Hepatic stellate cell (primary cell): Measurements from ENCODE around the gene KRT73.
A peak's percentile ranks its signal among the peaks of the same experiment; 100 is the strongest.

Source experiments
- DNase-seq: peaks from one replicate; pipeline ENCODE4 v3.0.0; 2011; ENCODE audit warnings: low spot score

The KRT73 gene

DNA sequence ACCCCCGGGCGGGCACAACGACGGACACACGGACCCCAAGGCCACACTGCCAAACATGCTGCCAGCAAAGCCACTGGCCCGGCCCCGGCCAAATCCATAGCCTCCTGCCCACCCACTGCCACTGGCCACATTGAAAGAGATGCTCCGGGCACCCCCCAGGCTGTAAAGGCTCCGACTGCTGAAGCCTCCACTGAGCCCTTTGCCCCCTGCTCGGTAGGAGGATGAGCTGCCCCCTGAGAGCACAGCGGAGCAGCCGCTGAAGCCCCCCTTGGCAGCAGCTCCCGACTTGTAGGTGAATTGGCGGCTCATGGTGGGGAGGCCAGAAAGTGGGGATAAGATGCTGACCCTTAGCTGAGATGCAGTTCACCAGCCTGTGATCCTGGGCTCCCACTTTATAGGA is at the start of gene KRT73:
TSS of gene KRT73 (minus strand) at position 344 of the 400 bp plus-strand sequence. CDS start at position 309, 35 bp downstream.
- no peak for DNase-seq

- no peak for DNase-seq
Measured at GRCh38 chr12:52667931-52668330, 49.6 kb upstream of the KRT73 start.

GRCh38 chr12:52667509-52667908 is 49.1 kb upstream of the KRT73 start:
- no peak for DNase-seq

DNA sequence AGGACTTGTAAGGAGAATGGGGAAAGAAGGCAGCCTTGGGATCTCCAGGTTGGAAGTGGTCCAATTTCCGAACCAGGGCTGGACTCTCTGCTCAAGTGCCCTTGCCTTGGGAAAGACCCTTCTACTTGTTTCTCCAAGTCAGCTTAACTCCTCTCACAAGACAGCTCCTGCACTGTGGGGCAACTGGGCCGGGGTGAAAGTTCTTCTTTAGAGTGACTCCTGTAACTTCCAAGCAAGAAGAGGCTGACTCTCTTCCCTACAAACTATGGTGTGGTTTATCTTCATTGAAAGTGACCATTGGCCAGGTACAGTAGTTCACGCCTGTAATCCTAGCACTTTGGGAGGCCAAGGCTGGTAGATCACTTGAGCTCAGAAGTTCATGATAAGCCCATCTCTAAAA is 48.1 kb upstream of the KRT73 start:
- DNase-seq = no peak

DNA sequence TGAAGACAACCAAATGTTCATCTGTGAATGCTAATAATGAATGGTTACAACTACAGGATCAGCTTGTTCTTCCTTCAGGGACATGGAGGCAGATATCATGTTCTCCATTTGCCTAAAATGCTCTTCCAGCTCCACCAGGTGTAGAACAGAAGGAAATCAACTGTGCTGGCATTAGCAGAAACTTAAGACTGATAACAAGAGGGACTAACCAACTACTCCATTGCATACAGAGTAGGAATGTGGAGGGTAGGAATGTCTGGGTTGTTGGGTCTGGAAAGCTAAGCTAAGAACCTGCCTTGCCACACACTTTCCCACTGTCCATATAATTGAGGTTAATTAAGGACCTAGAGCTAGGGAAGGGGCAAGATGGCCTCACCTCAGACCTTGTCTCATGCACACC is 45.1 kb upstream of the KRT73 start:
- DNase-seq = no peak

- no peak for DNase-seq
Measured at GRCh38 chr12:52662918-52663229, 44.5 kb upstream of the KRT73 start.

DNA sequence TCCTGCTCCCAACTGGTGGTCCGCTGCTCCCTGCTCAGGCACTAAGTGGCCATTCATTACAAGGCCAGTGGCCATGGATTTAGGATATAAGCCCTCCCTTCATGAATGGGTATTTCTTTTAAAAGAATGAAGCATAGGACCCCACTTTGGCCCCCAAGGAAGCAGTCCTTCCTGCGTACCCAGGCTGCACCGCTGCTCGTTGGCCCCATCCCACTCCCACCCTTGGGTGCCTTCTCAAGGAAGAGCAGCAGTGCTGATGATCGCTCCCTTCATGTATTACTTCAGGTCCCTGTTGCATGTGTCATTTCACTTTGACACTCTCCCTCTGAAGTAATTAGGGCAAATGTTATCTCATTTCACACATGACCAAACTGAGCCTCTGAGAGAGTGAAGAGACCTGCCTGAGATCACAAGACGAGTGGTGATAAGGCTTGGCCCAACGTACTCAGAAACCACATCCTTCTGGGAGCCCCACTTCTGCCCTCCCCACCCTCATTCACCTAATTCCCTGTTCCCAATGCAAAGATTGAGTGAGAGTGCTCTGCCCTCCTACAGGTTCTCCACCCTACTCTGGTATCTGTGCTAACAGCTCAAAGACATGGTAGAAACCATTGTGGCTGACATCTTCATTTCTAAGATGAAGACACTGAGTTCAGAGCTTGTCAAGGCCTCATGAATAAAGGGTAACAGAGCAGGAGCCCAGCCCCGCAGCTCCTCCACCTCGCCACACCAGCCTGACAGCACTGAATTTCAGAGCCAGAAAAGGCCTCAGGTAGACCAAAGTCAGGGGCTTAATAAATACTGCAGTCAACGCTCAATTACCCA is 43.9 kb upstream of the KRT73 start:
- no peak for DNase-seq

- no peak for DNase-seq
Measured at GRCh38 chr12:52661668-52662067, 43.3 kb upstream of the KRT73 start.

DNA sequence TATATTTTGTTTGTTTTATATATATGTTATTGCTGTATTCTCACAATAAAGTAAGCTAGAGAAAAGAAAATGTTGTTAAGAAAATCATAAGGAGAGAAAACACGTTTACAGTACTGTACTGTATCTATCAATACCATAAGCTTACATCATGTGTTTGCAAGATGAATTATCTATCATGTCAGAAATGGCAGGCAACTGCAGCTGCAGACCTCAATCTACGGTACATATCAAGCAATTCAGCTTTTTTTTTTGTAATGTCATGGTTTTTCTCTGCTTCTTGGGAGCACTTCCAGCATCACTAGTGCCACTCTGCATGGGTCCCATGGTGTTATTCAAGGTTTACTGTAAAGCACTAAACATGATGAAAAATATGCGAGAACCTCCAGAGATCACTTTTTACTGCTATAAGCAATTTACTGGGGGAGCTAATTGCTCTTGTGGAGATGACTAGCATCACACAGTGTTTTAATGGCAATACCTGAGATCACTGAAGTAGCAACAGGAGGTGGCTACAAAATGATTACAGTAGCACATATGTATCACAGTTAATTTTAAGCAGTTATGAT is 42.7 kb upstream of the KRT73 start:
- DNase-seq = no peak

GRCh38 chr12:52659951-52660350 is 41.6 kb upstream of the KRT73 start:
- DNase-seq = no peak

DNA sequence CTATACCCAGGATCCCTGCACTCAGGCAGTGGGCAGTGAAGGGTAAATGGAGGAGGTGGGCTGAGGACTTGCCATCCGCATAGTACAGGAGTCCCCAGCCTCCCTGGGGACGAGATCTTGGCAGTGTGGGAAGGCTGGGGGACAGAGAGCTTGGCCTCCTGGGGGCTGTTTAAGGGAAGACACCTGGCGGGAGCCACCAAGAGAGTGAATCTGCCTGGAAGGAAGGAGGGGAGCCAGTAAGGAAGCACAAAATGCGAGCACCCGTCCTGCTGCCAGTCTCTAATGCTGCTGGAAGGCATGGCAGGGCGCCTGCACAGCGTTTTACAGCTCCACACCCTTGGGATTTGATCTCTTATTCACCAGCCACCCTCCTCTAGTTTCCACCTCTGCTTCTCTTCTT is 41.0 kb upstream of the KRT73 start:
- DNase-seq = no peak

DNA sequence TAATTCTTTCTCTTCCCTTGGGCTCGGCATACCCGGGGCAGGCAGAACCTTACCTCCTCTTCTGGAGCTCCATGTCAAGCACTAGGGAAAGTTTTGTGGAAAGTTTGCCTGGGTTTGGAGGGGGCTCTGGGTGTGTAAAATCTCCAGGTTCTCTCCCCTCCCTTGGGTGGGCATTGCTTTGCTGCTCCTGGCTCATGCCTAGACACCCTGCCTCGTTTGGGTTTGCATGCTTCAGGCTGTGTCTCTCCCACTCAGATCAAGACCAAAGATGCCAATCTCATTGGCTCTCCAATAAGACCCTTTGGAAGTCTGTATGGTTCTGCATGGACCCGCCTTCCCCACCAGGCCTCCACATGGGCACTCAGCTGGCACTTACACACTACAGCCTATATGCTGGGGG is 39.8 kb upstream of the KRT73 start:
- DNase-seq = no peak

DNA sequence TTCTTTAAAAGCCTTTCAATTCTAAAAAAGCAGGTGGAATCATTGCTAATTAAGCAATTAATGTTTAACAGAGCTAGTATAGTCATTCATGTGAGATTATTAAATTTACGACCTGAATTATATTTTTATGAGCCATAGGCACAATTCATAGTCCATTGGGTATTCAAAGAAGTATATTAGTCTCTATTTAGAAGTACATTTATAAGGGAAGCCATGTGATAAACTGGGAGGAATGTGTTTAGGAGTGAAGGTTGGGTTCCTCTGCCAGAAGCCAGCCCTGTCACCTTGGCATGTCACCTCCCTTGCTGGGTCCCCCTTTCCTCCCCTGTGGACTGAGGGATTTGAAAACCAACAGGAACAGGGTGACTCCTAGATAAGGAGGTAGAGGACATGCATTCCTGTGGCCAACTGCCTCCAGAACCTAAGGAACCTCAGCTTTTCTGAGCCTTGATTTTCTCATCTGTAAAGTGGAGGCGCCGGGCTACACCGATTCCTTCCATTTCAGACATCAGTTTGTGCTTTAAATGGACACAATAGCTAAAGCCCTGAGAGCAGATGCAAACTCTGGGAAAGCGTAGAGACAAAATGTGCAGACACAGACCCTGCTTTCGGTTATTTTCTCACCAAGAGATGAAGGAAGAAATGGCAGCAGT is 39.0 kb upstream of the KRT73 start:
- DNase-seq = no peak

- DNase-seq = no peak
Measured at GRCh38 chr12:52656616-52657015, 38.3 kb upstream of the KRT73 start.

DNA sequence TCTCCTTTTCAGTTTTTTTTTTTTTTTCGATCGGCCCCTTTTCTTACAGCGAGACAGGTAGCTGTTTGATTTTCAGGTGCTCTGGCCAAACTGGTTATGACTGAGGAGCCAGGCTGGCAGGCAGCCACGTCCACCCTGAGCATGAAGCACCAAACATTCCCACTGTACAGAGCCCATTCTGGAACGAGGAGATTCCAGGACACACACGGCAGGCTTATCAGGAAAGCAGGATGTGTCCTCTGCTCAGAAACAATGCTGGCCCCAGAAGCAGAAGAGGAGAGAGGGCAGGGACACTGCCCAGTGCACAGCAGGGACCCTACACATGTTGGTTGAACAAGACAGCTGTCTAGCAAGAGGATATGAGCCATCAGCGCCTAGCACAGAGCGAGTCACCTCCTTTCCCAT is 37.4 kb upstream of the KRT73 start:
- DNase-seq = no peak

DNA sequence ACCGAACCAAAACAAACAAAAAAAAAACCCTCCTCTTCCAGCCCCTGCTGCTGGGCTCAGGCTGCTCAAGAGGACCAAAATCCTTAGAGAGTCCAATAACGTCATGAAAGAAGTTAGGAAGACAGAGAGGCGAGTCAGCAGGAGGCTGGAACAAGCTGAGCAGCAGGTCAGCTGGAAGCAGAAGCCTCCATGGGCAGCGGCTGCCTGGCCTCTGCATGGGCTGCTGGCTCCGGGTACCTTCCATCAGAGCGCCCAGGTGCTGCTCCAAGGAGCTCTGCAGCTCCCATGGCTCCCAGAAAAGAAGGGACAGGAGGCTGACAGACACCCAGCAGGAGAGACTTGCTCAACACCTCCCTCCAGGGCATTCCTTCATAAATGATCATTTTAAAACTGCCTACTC is 36.9 kb upstream of the KRT73 start:
- no peak for DNase-seq

DNA sequence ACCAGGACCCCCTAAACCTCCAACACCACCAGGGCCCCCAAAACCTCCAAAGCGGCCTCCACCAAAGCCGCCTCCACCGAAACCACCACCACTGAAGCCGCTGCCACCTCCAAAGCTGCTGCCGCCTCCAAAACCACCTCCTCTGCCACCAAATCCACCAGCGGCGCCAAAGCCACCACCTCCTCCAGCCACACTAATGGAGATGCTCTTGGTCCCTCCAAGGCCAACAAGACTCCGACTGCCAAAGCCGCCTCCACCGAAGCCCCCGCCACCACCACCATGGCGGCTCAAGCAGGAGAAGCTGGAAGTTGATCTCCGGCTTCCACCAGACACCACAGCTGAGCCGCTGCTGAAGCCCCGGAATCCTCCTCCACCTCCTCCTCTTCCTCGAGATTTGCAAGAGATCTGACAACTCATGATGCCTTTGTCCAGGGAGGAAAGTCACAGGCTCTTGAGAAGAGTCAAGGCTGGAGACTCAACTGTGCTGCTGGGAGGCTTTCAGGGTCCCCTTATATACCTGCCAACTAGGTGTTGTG is 33.4 kb upstream of the KRT73 start, which contains the start of gene KRT2:
TSS of gene KRT2 (minus strand) at position 486 of the 536 bp plus-strand sequence. CDS start at position 417, 69 bp downstream.
- no peak for DNase-seq

DNA sequence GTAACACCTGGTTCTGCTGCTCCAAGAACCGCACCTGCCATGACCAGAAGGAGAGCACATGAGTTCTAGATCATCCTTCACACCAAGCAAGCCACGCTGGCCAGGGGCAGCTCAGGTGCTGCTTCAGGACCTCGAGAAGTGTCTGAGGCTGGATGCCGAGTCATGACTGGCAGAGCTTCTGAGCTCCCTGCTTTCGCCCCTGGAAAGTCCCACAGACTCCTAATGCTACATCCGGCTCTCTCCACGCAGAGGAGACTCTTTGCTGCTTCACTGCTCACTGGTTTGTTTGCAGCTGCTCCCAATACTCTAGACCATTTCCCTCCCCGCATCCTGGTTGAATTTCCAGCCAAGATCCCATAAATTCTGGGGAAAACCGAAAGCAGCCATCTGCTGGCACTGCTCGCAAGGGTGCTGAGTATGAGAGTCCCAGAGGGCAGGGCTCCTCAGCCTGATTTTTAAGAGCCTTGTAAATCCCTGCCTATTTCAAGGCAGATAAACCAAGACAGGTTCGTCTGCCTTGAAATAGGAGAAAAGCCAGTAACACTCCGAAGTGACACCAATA is 32.2 kb upstream of the KRT73 start:
- DNase-seq = peak; percentile 16

DNA sequence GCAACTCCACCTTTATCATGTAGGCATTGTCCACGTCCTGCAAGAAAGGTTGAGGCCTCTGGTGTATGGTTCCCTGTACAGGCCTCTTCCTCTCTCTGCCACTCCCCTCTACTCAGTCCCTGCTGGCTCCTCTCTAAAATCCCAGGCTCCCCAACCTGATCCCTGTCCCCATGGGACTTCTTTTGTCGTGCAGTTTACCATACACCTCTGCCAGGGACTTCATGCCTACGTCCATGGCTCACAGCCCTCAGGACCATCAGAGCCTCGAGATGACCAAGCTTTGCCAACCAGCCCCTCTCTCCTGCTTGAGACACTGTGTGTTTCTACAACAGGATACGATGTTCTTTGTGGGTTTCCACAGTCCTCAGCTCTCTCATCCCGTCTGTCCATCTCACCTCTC is 30.7 kb upstream of the KRT73 start:
- no peak for DNase-seq

DNA sequence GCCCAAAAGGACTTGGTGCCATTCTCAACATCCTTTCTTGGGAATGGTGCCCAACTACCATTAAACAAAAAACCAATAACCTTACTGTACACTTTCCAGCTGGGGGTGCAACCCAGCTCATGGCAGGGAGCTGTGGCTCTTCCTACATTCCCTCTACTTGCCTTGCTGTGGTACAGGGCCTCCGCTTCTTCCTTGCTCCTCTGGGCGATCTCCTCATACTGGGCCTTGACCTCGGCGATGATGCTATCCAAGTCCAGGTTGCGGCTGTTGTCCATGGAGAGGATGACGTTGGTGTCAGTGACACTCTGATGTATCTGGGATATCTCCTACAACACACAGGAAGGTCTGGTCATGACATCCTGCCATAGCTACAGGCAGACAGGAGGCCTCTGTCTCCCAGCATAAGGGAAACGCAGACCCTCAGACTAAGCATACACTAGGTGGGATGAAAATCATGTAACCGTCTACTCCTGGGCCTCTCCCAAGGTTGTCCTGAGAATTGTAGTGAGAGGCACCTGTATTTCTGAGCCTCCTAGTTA is 29.7 kb upstream of the KRT73 start:
- DNase-seq = no peak

- no peak for DNase-seq
Measured at GRCh38 chr12:52647601-52648000, 29.2 kb upstream of the KRT73 start.

GRCh38 chr12:52646613-52647012 is 28.3 kb upstream of the KRT73 start:
- no peak for DNase-seq

DNA sequence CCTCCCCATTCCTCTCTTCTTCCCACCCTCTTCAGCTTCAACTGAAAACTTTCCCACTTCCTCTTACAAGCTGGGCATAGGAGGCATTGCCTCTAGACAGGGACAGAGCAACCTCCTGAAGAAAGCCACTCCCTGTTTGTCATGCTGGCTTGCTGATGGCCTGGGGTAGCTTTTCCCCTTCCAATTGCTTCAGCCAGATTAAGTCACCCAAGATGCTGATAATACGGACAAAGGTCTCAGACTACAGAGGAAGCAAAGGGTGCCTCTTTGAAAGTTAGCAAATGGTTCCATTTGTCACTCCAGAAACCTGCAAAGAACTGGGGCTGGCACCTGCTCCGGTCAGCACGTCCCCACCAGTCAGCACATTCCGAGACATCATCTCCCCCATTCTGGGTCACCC is 27.6 kb upstream of the KRT73 start:
- no peak for DNase-seq
